Smooth muscle cell (in vitro differentiated cells): ENCODE data around the gene DUSP7. TPM values are rescaled to one million over a fixed set of nuclear protein-coding genes. Genes with fewer than 3 reads are reported as not detected.

Experiments
- DNase-seq: peaks from one replicate; lab custom pipeline; 2025; ENCODE audit not compliant: unreplicated experiment; lab: John Stamatoyannopoulos, UW
- H2AFZ ChIP-seq: fragments of 200-600 bp; sonication (generic); 2 replicates; pipeline ENCODE4 v1.6.0; 2016; ENCODE audit warnings: antibody characterized with exemption, low read depth, mild to moderate bottlenecking
- H3F3A ChIP-seq: fragments of 200-600 bp; sonication (generic); 2 replicates; pipeline ENCODE4 v1.6.0; 2017; ENCODE audit warnings: antibody characterized with exemption, low read depth
- H3K27ac ChIP-seq: fragments of 200-600 bp; sonication (generic); 2 replicates; pipeline ENCODE4 v1.5.1; 2016; ENCODE audit warnings: low read depth, mild to moderate bottlenecking
- H3K27me3 ChIP-seq: fragments of 200-600 bp; sonication (generic); 2 replicates; pipeline ENCODE4 v1.6.1; 2016; ENCODE audit warnings: low read depth, mild to moderate bottlenecking
- H3K36me3 ChIP-seq: fragments of 200-600 bp; sonication (generic); 2 replicates; pipeline ENCODE4 v1.5.1; 2016; ENCODE audit warnings: low read depth
- H3K4me1 ChIP-seq: fragments of 200-600 bp; sonication (generic); 2 replicates; pipeline ENCODE4 v1.5.1; 2016; ENCODE audit warnings: low read depth
- H3K4me2 ChIP-seq: fragments of 200-600 bp; sonication (generic); 2 replicates; pipeline ENCODE4 v1.6.0; 2016; ENCODE audit warnings: mild to moderate bottlenecking
- H3K4me3 ChIP-seq: fragments of 200-600 bp; sonication (generic); 2 replicates; pipeline ENCODE4 v1.5.1; 2016; ENCODE audit warnings: mild to moderate bottlenecking
- H3K79me2 ChIP-seq: fragments of 200-600 bp; sonication (generic); 2 replicates; pipeline ENCODE4 v1.6.0; 2016; ENCODE audit warnings: low read depth, mild to moderate bottlenecking
- H3K9ac ChIP-seq: fragments of 200-600 bp; sonication (generic); 2 replicates; pipeline ENCODE4 v1.6.0; 2016; ENCODE audit warnings: low read depth
- H3K9me3 ChIP-seq: fragments of 200-600 bp; sonication (generic); replicated peaks from 2 replicates; pipeline ENCODE4 v1.5.1; 2016; ENCODE audit warnings: low read depth
- H4K20me1 ChIP-seq: fragments of 200-600 bp; sonication (generic); 2 replicates; pipeline ENCODE4 v1.6.0; 2016; ENCODE audit warnings: low read depth
- WGBS: methylation state at CpG from one replicate; pipeline ENCODE4 v1.1.7; 2016; ENCODE audit warnings: low lambda C conversion rate; 5-methylcytosine and 5-hydroxymethylcytosine counted together
- polyA plus RNA-seq: library from polyadenylated mRNA; unstranded; fragments of >200 nt; fragmentation: Nextera tagmentation; extraction: Ambion mirVana; gene quantifications from 2 replicates; pipeline ENCODE4 v1.2.1, GENCODE V29; 2016
- total RNA-seq: library from RNA; depleted of rRNA; stranded (reverse); fragments of >200 nt; gene quantifications from 2 replicates; pipeline ENCODE4 v1.2.3, GENCODE V29; 2014
- TF ChIP-seq, protein P1 (sequence below): fragments of 200-600 bp; sonication (generic); IDR thresholded peaks from 2 replicates; pipeline ENCODE4 v1.5.1; 2017; ENCODE audit warnings: borderline replicate concordance, mild to moderate bottlenecking, antibody characterized with exemption; ENCODE audit not compliant: insufficient read depth, poor library complexity, severe bottlenecking

The DUSP7 gene
- total and polyA plus RNA-seq, 2 experiments from 2014 or later = 12.4 to 26.8 TPM

DNA sequence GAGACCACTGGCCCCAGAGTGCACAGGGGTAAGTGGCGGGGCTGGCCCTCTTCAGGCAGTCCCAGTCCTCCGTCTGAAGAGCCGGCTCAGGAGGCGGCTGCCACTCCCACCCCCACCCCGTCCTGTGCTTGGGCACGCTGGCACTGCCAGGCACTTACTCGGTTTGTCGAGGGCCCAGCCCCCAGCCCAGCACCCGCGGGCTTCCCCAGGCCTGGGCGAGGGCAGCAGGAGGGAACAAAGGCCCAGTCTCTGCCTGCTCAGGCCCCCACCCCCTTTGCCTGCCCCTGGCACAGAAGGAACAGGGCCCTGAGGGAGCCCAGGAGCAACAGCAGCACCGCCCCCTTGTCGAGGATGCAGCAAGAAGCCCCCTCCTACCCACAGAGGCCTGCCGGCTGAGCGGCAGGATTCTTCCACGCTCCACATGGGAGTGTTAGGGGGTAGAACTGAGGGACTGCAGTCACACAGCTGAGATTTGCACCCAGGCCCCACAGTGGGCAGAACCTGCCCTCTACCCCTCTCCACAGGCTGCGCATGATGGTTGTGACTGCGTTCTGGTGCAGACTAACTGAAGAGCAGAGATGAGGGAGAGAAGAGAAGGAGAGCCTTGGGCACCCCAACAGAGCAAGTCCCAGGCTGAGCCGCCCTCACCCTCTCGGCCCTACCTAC lies 8.9 kb downstream of the DUSP7 start:
- WGBS = 77% methylated on average over 20 of the region's 20 CpGs
- peak overlapping the region; percentile 98 for H3K9ac ChIP-seq
- peak overlapping the region; percentile 77 for H3K4me2 ChIP-seq
- no peaks in the 10 kb centered on the region for H4K20me1 ChIP-seq
- no peak overlapping the region for H2AFZ ChIP-seq
- peak overlapping the region; percentile 100 for H3K27ac ChIP-seq
- H3K79me2 ChIP-seq = peaks cover 25% of the 10 kb centered on the region
- H3K9me3 ChIP-seq = no peaks in the 10 kb centered on the region
- no peaks in the 10 kb centered on the region for H3K36me3 ChIP-seq
- DNase-seq = no peak
- peaks cover 11% of the 10 kb centered on the region for H3K4me1 ChIP-seq
- H3K27me3 ChIP-seq = no peaks in the 10 kb centered on the region
- peaks cover 33% of the 10 kb centered on the region for H3F3A ChIP-seq
- TF ChIP-seq, protein P1, sequence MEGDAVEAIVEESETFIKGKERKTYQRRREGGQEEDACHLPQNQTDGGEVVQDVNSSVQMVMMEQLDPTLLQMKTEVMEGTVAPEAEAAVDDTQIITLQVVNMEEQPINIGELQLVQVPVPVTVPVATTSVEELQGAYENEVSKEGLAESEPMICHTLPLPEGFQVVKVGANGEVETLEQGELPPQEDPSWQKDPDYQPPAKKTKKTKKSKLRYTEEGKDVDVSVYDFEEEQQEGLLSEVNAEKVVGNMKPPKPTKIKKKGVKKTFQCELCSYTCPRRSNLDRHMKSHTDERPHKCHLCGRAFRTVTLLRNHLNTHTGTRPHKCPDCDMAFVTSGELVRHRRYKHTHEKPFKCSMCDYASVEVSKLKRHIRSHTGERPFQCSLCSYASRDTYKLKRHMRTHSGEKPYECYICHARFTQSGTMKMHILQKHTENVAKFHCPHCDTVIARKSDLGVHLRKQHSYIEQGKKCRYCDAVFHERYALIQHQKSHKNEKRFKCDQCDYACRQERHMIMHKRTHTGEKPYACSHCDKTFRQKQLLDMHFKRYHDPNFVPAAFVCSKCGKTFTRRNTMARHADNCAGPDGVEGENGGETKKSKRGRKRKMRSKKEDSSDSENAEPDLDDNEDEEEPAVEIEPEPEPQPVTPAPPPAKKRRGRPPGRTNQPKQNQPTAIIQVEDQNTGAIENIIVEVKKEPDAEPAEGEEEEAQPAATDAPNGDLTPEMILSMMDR = no peak
- H3K4me3 ChIP-seq = no peak overlapping the region

DNA sequence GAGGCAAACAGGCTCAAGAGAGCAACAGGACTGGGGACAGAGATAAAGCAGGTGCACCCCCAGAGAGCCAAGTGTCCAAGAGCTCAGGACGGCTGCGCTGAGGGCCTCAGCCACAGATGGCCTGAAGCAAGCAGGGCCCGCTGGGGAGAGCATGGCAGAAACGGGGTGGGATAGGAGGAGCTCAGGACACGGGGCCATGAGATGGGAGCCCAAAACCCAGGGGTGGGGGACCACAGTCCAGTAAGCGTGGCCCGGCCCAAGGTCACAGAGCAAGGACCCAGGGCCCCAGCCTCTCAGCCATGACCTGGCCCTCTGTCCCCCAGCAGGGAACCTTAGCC lies 9.5 kb downstream of the DUSP7 start:
- Histone ChIP-seq H3F3A (peaks cover 29% of the 10 kb centered on the region), H3K79me2 (peaks cover 20% of the 10 kb centered on the region), H3K27me3 (no peaks in the 10 kb centered on the region), H3K4me1 (peaks cover 6% of the 10 kb centered on the region), H3K4me2 (peak overlapping the region; percentile 77), H2AFZ (no peak overlapping the region), H3K9me3 (no peaks in the 10 kb centered on the region), H3K4me3 (no peak overlapping the region), H3K36me3 (no peaks in the 10 kb centered on the region), H4K20me1 (no peaks in the 10 kb centered on the region), H3K27ac (peak overlapping the region; percentile 100), H3K9ac (peak overlapping the region; percentile 98)
- TF ChIP-seq, protein P1 = no peak
- 73% methylated on average over 7 of the region's 7 CpGs for WGBS
- DNase-seq = no peak

DNA sequence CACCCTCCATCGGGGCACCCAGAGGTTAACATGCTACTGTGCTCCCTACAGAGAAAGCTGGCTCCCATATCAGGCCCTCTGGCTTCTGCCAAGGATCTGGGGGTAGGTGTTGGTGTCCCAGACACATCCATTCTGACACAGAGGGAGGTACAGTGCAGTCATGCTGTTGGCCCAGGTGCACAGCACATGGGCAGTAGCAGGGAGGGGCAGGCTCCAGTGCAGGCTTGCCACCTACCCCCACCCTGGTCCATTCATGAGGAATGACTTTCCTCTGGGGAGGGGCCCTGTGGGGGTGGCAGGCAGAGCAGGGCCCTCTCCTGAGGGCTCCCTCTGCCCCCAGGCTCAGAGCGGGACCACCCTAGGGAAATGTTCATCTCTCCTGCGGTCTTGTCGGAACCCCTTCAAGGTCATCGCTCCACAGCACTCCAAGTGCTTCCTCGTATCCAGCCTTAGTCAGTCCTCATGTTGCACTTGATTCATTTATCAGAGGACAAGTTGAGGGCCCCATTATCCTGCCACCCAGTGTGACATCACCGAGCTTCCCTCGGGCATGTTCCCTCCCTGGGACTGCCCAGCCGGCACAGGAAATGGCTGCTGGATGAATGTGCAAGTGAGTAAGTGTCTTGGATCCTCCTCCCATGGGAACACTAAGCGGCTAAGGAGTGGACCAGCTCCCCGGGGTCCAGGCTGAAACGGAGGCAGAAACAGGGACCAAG lies 10.0 kb downstream of the DUSP7 start:
- WGBS = 36% methylated on average over 12 of the region's 12 CpGs
- peak overlapping the region; percentile 77 for H3K4me2 ChIP-seq
- peak; percentile 43 for DNase-seq
- H3K36me3 ChIP-seq = no peaks in the 10 kb centered on the region
- H2AFZ ChIP-seq = no peak overlapping the region
- H3K9me3 ChIP-seq = no peaks in the 10 kb centered on the region
- peaks cover 28% of the 10 kb centered on the region for H3F3A ChIP-seq
- H4K20me1 ChIP-seq = no peaks in the 10 kb centered on the region
- TF ChIP-seq, protein P1 = no peak
- H3K4me3 ChIP-seq = no peak overlapping the region
- H3K79me2 ChIP-seq = peaks cover 14% of the 10 kb centered on the region
- peaks cover 6% of the 10 kb centered on the region for H3K4me1 ChIP-seq
- peak overlapping the region; percentile 98 for H3K9ac ChIP-seq
- H3K27me3 ChIP-seq = no peaks in the 10 kb centered on the region
- peak overlapping the region; percentile 100 for H3K27ac ChIP-seq
